SK-N-MC (cell line): Measurements from ENCODE around the gene LAMC1.

Source experiments
- EZH2 ChIP-seq: fragments of 200-600 bp; sonication (generic); IDR thresholded peaks from one replicate; pipeline ENCODE4 v1.6.1; 2017; ENCODE audit warnings: antibody characterized with exemption
- FOXP2 ChIP-seq: optimal IDR thresholded peaks from 2 replicates; pipeline ENCODE3; 2011; ENCODE audit warnings: mild to moderate bottlenecking, moderate library complexity; ENCODE audit not compliant: insufficient read depth; ENCODE audit errors: extremely low read length, control extremely low read depth
- POLR2AphosphoS5 ChIP-seq: IDR thresholded peaks from 2 replicates; pipeline ENCODE4 v1.6.1; 2012; ENCODE audit warnings: mild to moderate bottlenecking, low read depth, low read length, borderline replicate concordance

GRCh38 chr1:183152180-183152579, 129.0 kb downstream of the LAMC1 start:
- TF ChIP-seq FOXP2 (no peak), POLR2AphosphoS5 (no peak), EZH2 (no peak)
